K562 (cell line): ENCODE data around the gene LIF. TPM values are rescaled to one million over a fixed set of nuclear protein-coding genes. Genes with fewer than 3 reads are reported as not detected.

ENCODE experiments used
- ATAC-seq: fragments of 200-7000 bp; cut with Tn5 transposase; 3 replicates; pipeline ENCODE4 v1.9.1; 2020; ENCODE audit warnings: moderate library complexity
- BruUV-seq: library from RNA; stranded (reverse); fragments of 400-500 nt; replicated peaks from 2 replicates; lab custom pipeline; 2021; lab: Mats Ljungman, UMichigan
- CTCF ChIA-PET: fragments of 300-600 bp; formaldehyde crosslinking; extraction: SDS; loops from one replicate; lab custom pipeline; 2021; ENCODE audit warnings: low intra/inter-chr PET ratio; lab: Yijun Ruan, JAX
- POLR2A ChIA-PET: fragments of 300-600, 350-650 bp; sonication (Branson Sonifier 250); formaldehyde crosslinking; extraction: SDS; loops from one replicate; lab custom pipeline; 2021; ENCODE audit warnings: antibody characterized with exemption, inconsistent platforms; lab: Yijun Ruan, JAX
- DNase-seq, 4 experiments: peaks; one replicate each; pipeline versions ENCODE4 v3.0.0 to v3.0.0-alpha.2; 2011 to 2018; ENCODE audit warnings: low spot score in 3 of 4, mixed read lengths in 3 of 4; ENCODE audit errors: extremely low read depth in 1 of 4
- FAIRE-seq: peaks from 2 replicates; lab custom pipeline; 2011; peaks lifted over from hg19 to GRCh38; lab: Jason Lieb, UNC
- H2AFZ ChIP-seq: 2 replicates; pipeline ENCODE4 v1.6.0; 2011; ENCODE audit warnings: low read depth, low read length, control low read depth, inconsistent platforms
- H3K27ac ChIP-seq: fragments of 200-600 bp; 3 replicates; pipeline ENCODE4 v1.8.0; 2011; ENCODE audit warnings: low read depth, mild to moderate bottlenecking, control low read depth, inconsistent platforms, low read length, moderate library complexity, mixed read lengths; ENCODE audit errors: extremely low read depth
- H3K27me3 ChIP-seq, 2 experiments: fragments of 300-600 bp in 1 of 2; 2 replicates in 1 of 2; 3 replicates in 1 of 2; pipeline versions ENCODE4 v1.6.0 to v1.8.0; 2011; ENCODE audit warnings: inconsistent platforms in 2 of 2, low read length in 2 of 2, mild to moderate bottlenecking in 1 of 2, mixed read lengths in 1 of 2, moderate library complexity in 1 of 2; ENCODE audit not compliant: control insufficient read depth in 2 of 2, insufficient read depth in 2 of 2
- H3K36me3 ChIP-seq: fragments of 300-600 bp; 3 replicates; pipeline ENCODE4 v1.8.0; 2011; ENCODE audit warnings: mild to moderate bottlenecking, low read length, inconsistent platforms; ENCODE audit not compliant: control insufficient read depth, insufficient read depth
- H3K4me1 ChIP-seq, 2 experiments: fragments of 200-600 bp in 1 of 2; replicated peaks in 1 of 2; 2 replicates in 1 of 2; 3 replicates in 1 of 2; pipeline versions ENCODE4 v1.5.1 to v1.8.0; 2011; ENCODE audit warnings: inconsistent platforms in 2 of 2, low read length in 2 of 2, mild to moderate bottlenecking in 1 of 2, mixed read lengths in 1 of 2, moderate library complexity in 1 of 2; ENCODE audit not compliant: control insufficient read depth in 2 of 2, insufficient read depth in 2 of 2
- H3K4me2 ChIP-seq: 2 replicates; pipeline ENCODE4 v1.6.1; 2011; ENCODE audit warnings: low read length, control low read depth, inconsistent platforms, mixed read lengths; ENCODE audit not compliant: insufficient read depth
- H3K4me3 ChIP-seq: fragments of 200-600 bp; sonication (generic), shearing (Covaris generic); 2 replicates; pipeline ENCODE4 v1.5.1; 2016; ENCODE audit warnings: control low read depth, inconsistent platforms
- H3K79me2 ChIP-seq: fragments of 200-600 bp; 3 replicates; pipeline ENCODE4 v1.8.0; 2011; ENCODE audit warnings: low read length, inconsistent platforms; ENCODE audit not compliant: control insufficient read depth, insufficient read depth
- H3K9ac ChIP-seq, 2 experiments: 2 replicates each; pipeline versions ENCODE4 v1.6.0 to v1.6.1; 2011; ENCODE audit warnings: low read depth in 2 of 2, low read length in 2 of 2, control low read depth in 1 of 2, inconsistent platforms in 1 of 2, mild to moderate bottlenecking in 1 of 2, mixed read lengths in 1 of 2; ENCODE audit not compliant: insufficient read depth in 1 of 2
- H3K9me1 ChIP-seq: one replicate; pipeline ENCODE4 v1.6.0; 2011; ENCODE audit warnings: inconsistent platforms, mild to moderate bottlenecking, low read length, moderate library complexity; ENCODE audit not compliant: control insufficient read depth, insufficient read depth
- H3K9me3 ChIP-seq: replicated peaks from 2 replicates; pipeline ENCODE4 v1.5.1; 2011; ENCODE audit warnings: low read depth, low read length, inconsistent platforms; ENCODE audit not compliant: control insufficient read depth, insufficient read depth
- H4K20me1 ChIP-seq: replicated peaks from 2 replicates; pipeline ENCODE4 v1.6.1; 2011; ENCODE audit warnings: low read length, inconsistent platforms, mixed read lengths; ENCODE audit not compliant: control insufficient read depth, insufficient read depth
- BRF1 ChIP-seq: IDR thresholded peaks from 3 replicates; pipeline ENCODE4 v1.6.1; 2011; ENCODE audit warnings: borderline replicate concordance, mild to moderate bottlenecking; ENCODE audit not compliant: insufficient read length; ENCODE audit errors: extremely low read depth
- CBX5 ChIP-seq: IDR thresholded peaks from 2 replicates; pipeline ENCODE4 v1.6.1; 2014; ENCODE audit warnings: low read depth, borderline replicate concordance
- FOXK2 ChIP-seq, 2 experiments: fragments of 450-650 bp; IDR thresholded peaks in 1 of 2; conservative IDR thresholded peaks in 1 of 2; 2 replicates each; pipeline ENCODE4 v1.6.1; 2016; ENCODE audit warnings: low read depth in 2 of 2, mild to moderate bottlenecking in 1 of 2
- GABPB1 ChIP-seq: sonication (generic); formaldehyde crosslinking; IDR thresholded peaks from 2 replicates; pipeline ENCODE4 v1.8.0; 2022; ENCODE audit warnings: mild to moderate bottlenecking, missing genetic modification reagents
- KDM4B ChIP-seq, 2 experiments: fragments of 450-650 bp in 1 of 2; sonication (generic) in 1 of 2; IDR thresholded peaks; 2 replicates each; pipeline ENCODE4 v1.6.1; 2016 to 2017; ENCODE audit warnings: borderline replicate concordance in 2 of 2, antibody characterized with exemption in 1 of 2, low read depth in 1 of 2, mild to moderate bottlenecking in 1 of 2
- NR2C1 ChIP-seq, 2 experiments: fragments of 450-650 bp; IDR thresholded peaks; 2 replicates each; pipeline ENCODE4 v1.6.1; 2017; ENCODE audit warnings: mild to moderate bottlenecking in 2 of 2, antibody characterized with exemption in 1 of 2, inconsistent platforms in 1 of 2, missing compliant biosample characterization in 1 of 2, missing genetic modification characterization in 1 of 2
- SNAPC5 ChIP-seq: fragments of 250-450 bp; sonication (Bioruptor Pico); IDR thresholded peaks from 2 replicates; pipeline ENCODE4 v1.8.0; 2021; ENCODE audit warnings: moderate library complexity, mild to moderate bottlenecking, inconsistent platforms
- SNRNP70 ChIP-seq: fragments of 200-400 bp; formaldehyde crosslinking; optimal IDR thresholded peaks from 2 replicates; pipeline ENCODE3; 2017; ENCODE audit warnings: low read depth, low read length
- XRCC3 ChIP-seq: fragments of 450-650 bp; IDR thresholded peaks from 2 replicates; pipeline ENCODE4 v1.6.1; 2017; ENCODE audit warnings: mild to moderate bottlenecking, moderate library complexity
- ZFP30 ChIP-seq: fragments of 250-450 bp; sonication (Bioruptor Pico); IDR thresholded peaks from 2 replicates; pipeline ENCODE4 v1.8.0; 2022; ENCODE audit warnings: moderate library complexity, mild to moderate bottlenecking, inconsistent platforms, borderline replicate concordance
- ZNF263 ChIP-seq: sonication (generic); formaldehyde crosslinking; IDR thresholded peaks from 2 replicates; pipeline ENCODE4 v1.8.0; 2022; ENCODE audit warnings: mild to moderate bottlenecking, missing genetic modification reagents, borderline replicate concordance
- ZNF639 ChIP-seq, 2 experiments: fragments of 200-800 bp in 1 of 2; sonication (Bioruptor generic) in 1 of 2; sonication (generic) in 1 of 2; formaldehyde crosslinking in 1 of 2; IDR thresholded peaks in 1 of 2; conservative IDR thresholded peaks in 1 of 2; 2 replicates each; pipeline versions ENCODE4 v1.5.0 to v1.6.1; 2016 to 2020; ENCODE audit warnings: missing compliant biosample characterization in 1 of 2, missing genetic modification characterization in 1 of 2, missing genetic modification reagents in 1 of 2
- ZNF707 ChIP-seq: fragments of 250-450 bp; sonication (Bioruptor Pico); conservative IDR thresholded peaks from 2 replicates; pipeline ENCODE4 v1.8.0; 2022; ENCODE audit warnings: inconsistent platforms, mild to moderate bottlenecking, moderate library complexity
- ZNF780A ChIP-seq: fragments of 250-450 bp; sonication (Bioruptor Pico); IDR thresholded peaks from 2 replicates; pipeline ENCODE4 v1.5.0; 2021; ENCODE audit warnings: mild to moderate bottlenecking
- WGBS: fragments of 100-300 bp; shearing (Covaris generic); methylation state at CpG from one replicate; pipeline ENCODE4 v1.1.6; 2016; ENCODE audit warnings: low coverage, mixed read lengths; ENCODE audit not compliant: insufficient coverage; ENCODE audit errors: missing lambda C conversion rate; 5-methylcytosine and 5-hydroxymethylcytosine counted together
- in situ Hi-C: fragments of 300-500 bp; cut with MboI; formaldehyde crosslinking; loops from 4 replicates; pipeline ENCODE4 v1.15.0; 2018; ENCODE audit warnings: inconsistent platforms, mixed read lengths
- intact Hi-C: fragments of 100-400 bp; cut with micrococcal nuclease; formaldehyde crosslinking; loops from 2 replicates; pipeline ENCODE4 v1.14.2; 2022
- polyA plus RNA-seq, 8 experiments: library from polyadenylated mRNA; depleted of rRNA in 4 of 8; stranded (reverse) in 5 of 8; unstranded in 3 of 8; fragments of >200 nt; fragmentation: Nextera tagmentation in 2 of 8; fragmentation: Illumina TruSeq in 1 of 8; extraction: Ambion mirVana in 2 of 8; extraction: Trizol in 1 of 8; gene quantifications; 2 replicates each; pipeline versions ENCODE4 v1.2.1 to v1.2.3, GENCODE V29; 2011 to 2014; ENCODE audit warnings: inconsistent platforms in 1 of 8, missing spikeins in 1 of 8
- total RNA-seq, 7 experiments: library from RNA; depleted of rRNA in 6 of 7; stranded (reverse); fragments of >200 nt in 6 of 7; fragmentation: Illumina TruSeq in 2 of 7; extraction: Trizol in 2 of 7; gene quantifications; 2 replicates each; pipeline versions ENCODE4 v1.2.1 to v1.2.3, GENCODE V29; 2011 to 2021; ENCODE audit warnings: low replicate concordance in 1 of 7
- TF ChIP-seq, protein P1 (sequence below): fragments of 250-450 bp; sonication (Bioruptor Pico); IDR thresholded peaks from 2 replicates; pipeline ENCODE4 v1.8.0; 2021; ENCODE audit warnings: borderline replicate concordance, mild to moderate bottlenecking, moderate library complexity; ENCODE audit not compliant: poor library complexity, severe bottlenecking
- TF ChIP-seq, protein P2 (sequence below): fragments of 150-350 bp; conservative IDR thresholded peaks from 2 replicates; pipeline ENCODE4 v1.6.1; 2014; ENCODE audit warnings: low read length

The LIF gene
- total and polyA plus RNA-seq, 9 of the 15 experiments (the other 6 are each of a cell fraction or from before 2014, with no cell fraction given) = 0.05 to 0.39 (median 0.18) TPM; not detected in 3

- Histone ChIP-seq H3K9me1 (no peaks in the 10 kb centered on the region), H3K36me3 (no peaks in the 10 kb centered on the region), H2AFZ (no peak overlapping the region), H3K4me1 (peaks cover 0 to 5% of the 10 kb centered on the region in 2 experiments; a peak in 3 of 5 replicates), H3K79me2 (no peaks in the 10 kb centered on the region), H3K27ac (no peak overlapping the region), H3K4me3 (no peak overlapping the region), H3K9ac (no peak overlapping the region), H3K27me3 (no peaks in the 10 kb centered on the region), H4K20me1 (no peaks in the 10 kb centered on the region), H3K4me2 (no peak overlapping the region), H3K9me3 (no peaks in the 10 kb centered on the region)
- POLR2A ChIA-PET = interaction anchor here (0.7 to 1.2 kb wide), 2 partner anchors 46 to 603 kb away, joined by 3 read pairs; no protein-coding TSS in a partner anchor
- in situ Hi-C loops = no loop called here
- DNase-seq = no peak
- WGBS = 20% methylated on average over 1 of the region's 1 CpG
- CTCF ChIA-PET = no interaction called here
- no peak for FAIRE-seq
- ATAC-seq = no peak
- intact Hi-C loops = no loop called here
- TF ChIP-seq ZFP30 (CRISPR knock-in tag) (no peak), KDM4B (IDR thresholded peaks at IDR 0.05; ENCODE audit: borderline replicate concordance in 2 of 2, low read depth in 1 of 2) (no peak), ZNF639 (CRISPR knock-in tag; conservative IDR thresholded peaks at IDR 0.05 in 1 of 2, IDR thresholded peaks at IDR 0.05 in 1 of 2) (no peak), FOXK2 (conservative IDR thresholded peaks at IDR 0.05 in 1 of 2, IDR thresholded peaks at IDR 0.05 in 1 of 2; ENCODE audit: low read depth in 2 of 2) (no peak), BRF1 (no peak), ZNF707 (no peak), CBX5 (no peak), SNRNP70 (no peak), XRCC3 (no peak), ZNF263 (CRISPR knock-in tag) (no peak), NR2C1 (IDR thresholded peaks at IDR 0.05) (no peak), NR2C1 (tag; IDR thresholded peaks at IDR 0.05) (no peak), ZNF780A (no peak), SNAPC5 (CRISPR knock-in tag) (no peak), GABPB1 (CRISPR knock-in tag) (no peak)
- TF ChIP-seq, protein P1, sequence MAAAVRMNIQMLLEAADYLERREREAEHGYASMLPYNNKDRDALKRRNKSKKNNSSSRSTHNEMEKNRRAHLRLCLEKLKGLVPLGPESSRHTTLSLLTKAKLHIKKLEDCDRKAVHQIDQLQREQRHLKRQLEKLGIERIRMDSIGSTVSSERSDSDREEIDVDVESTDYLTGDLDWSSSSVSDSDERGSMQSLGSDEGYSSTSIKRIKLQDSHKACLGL = no peak
- TF ChIP-seq, protein P2, sequence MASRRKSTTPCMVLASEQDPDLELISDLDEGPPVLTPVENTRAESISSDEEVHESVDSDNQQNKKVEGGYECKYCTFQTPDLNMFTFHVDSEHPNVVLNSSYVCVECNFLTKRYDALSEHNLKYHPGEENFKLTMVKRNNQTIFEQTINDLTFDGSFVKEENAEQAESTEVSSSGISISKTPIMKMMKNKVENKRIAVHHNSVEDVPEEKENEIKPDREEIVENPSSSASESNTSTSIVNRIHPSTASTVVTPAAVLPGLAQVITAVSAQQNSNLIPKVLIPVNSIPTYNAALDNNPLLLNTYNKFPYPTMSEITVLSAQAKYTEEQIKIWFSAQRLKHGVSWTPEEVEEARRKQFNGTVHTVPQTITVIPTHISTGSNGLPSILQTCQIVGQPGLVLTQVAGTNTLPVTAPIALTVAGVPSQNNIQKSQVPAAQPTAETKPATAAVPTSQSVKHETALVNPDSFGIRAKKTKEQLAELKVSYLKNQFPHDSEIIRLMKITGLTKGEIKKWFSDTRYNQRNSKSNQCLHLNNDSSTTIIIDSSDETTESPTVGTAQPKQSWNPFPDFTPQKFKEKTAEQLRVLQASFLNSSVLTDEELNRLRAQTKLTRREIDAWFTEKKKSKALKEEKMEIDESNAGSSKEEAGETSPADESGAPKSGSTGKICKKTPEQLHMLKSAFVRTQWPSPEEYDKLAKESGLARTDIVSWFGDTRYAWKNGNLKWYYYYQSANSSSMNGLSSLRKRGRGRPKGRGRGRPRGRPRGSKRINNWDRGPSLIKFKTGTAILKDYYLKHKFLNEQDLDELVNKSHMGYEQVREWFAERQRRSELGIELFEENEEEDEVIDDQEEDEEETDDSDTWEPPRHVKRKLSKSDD = no peak
- no TSS peak for BruUV-seq
Observed at GRCh38 chr22:30190574-30190973, 56.0 kb downstream of the LIF start.
